ENCODE results near the gene PCNX2.

- no peak for TF ChIP-seq EZH2 (IDR thresholded peaks at IDR 0.05; ENCODE audit: low read length, missing control alignments)
- TF ChIP-seq CTCF (conservative IDR thresholded peaks at IDR 0.05 in 1 of 2, IDR thresholded peaks at IDR 0.05 in 1 of 2; ENCODE audit: low read depth in 1 of 2, low read length in 2 of 2): no peak
Measured at GRCh38 chr1:233256789-233257188, 38.7 kb downstream of the PCNX2 start.
